Endothelial cell of umbilical vein (primary cell): ENCODE results near the gene CCNT1.

Source experiments
- CTCF ChIP-seq, 2 donors: IDR thresholded peaks; 1 replicate in 1 of 2; 2 replicates in 1 of 2; pipeline ENCODE4 v1.5.1; 2011; ENCODE audit warnings: low read length in 2 of 2, mild to moderate bottlenecking in 2 of 2, moderate library complexity in 2 of 2, control low read depth in 1 of 2, inconsistent platforms in 1 of 2, low read depth in 1 of 2; ENCODE audit not compliant: insufficient read depth in 1 of 2; ENCODE audit errors: extremely low read depth in 1 of 2
- EZH2 ChIP-seq: IDR thresholded peaks from 2 replicates; pipeline ENCODE4 v1.6.1; 2012; ENCODE audit warnings: borderline replicate concordance, low read depth, mild to moderate bottlenecking, moderate library complexity, low read length, inconsistent platforms; ENCODE audit not compliant: severe bottlenecking
- JUN ChIP-seq: IDR thresholded peaks from 2 replicates; pipeline ENCODE4 v1.6.1; 2011; ENCODE audit warnings: borderline replicate concordance, low read depth; ENCODE audit not compliant: insufficient read length, insufficient read depth
- MAX ChIP-seq: IDR thresholded peaks from 2 replicates; pipeline ENCODE4 v1.6.1; 2011; ENCODE audit not compliant: insufficient read depth, insufficient read length
- MYC ChIP-seq: IDR thresholded peaks from one replicate; pipeline ENCODE4 v1.6.1; 2011; ENCODE audit warnings: mild to moderate bottlenecking, low read depth, low read length
- POLR2A ChIP-seq: IDR thresholded peaks from 2 replicates; pipeline ENCODE4 v1.6.1; 2012; ENCODE audit warnings: low read depth, mild to moderate bottlenecking, control low read depth, low read length
- POLR2AphosphoS5 ChIP-seq: IDR thresholded peaks from 2 replicates; pipeline ENCODE4 v1.6.1; 2012; ENCODE audit warnings: low read depth, mild to moderate bottlenecking, control low read depth, low read length, moderate library complexity; ENCODE audit not compliant: insufficient read depth

GRCh38 chr12:48686615-48687334, 29.7 kb downstream of the CCNT1 start:
- TF ChIP-seq MYC, result no peak
- TF ChIP-seq CTCF (IDR thresholded peaks at IDR 0.05; ENCODE audit: extremely low read depth in 1 of 2, insufficient read depth in 1 of 2, low read depth in 1 of 2, low read length in 2 of 2), result no peak
- TF ChIP-seq POLR2A, result no peak
- TF ChIP-seq EZH2, result no peak
- TF ChIP-seq POLR2AphosphoS5, result no peak
- TF ChIP-seq MAX, result no peak
- TF ChIP-seq JUN, result no peak
